Ovary (tissue), 9 donors: ENCODE results near the gene COL4A3. TPM values are rescaled to one million over a fixed set of nuclear protein-coding genes. Genes with fewer than 3 reads are reported as not detected.

Source experiments
- DNase-seq, 5 donors: peaks; one replicate each; pipeline ENCODE4 v3.0.0-alpha.2; 2019 to 2020
- H3K27ac ChIP-seq, 2 donors: fragments of 200-600 bp; one replicate each; pipeline versions ENCODE4 v1.5.1 to v1.8.0; 2019 to 2022
- H3K27me3 ChIP-seq: fragments of 200-600 bp; one replicate; pipeline ENCODE4 v1.8.0; 2022
- H3K36me3 ChIP-seq: fragments of 200-600 bp; sonication (generic); one replicate; pipeline ENCODE4 v1.5.1; 2019
- H3K4me1 ChIP-seq: one replicate; pipeline ENCODE4 v1.8.1; 2013; ENCODE audit warnings: mild to moderate bottlenecking, moderate library complexity; ENCODE audit not compliant: insufficient read depth
- H3K4me3 ChIP-seq: fragments of 200-600 bp; sonication (generic); one replicate; pipeline ENCODE4 v1.5.1; 2017
- H3K9me3 ChIP-seq, 2 donors: fragments of 200-600 bp in 1 of 2; sonication (generic) in 1 of 2; one replicate each; pipeline versions ENCODE4 v1.5.1 to v1.8.1; 2013 to 2019; ENCODE audit warnings: mild to moderate bottlenecking in 1 of 2, moderate library complexity in 1 of 2
- CTCF ChIP-seq, 3 donors: fragments of 450-650 bp in 2 of 3; fragments of 200-600 bp in 1 of 3; IDR thresholded peaks; one replicate each; pipeline versions ENCODE4 v1.5.1 to v1.8.0; 2016 to 2022; ENCODE audit warnings: antibody characterized with exemption in 3 of 3, mild to moderate bottlenecking in 1 of 3
- EP300 ChIP-seq: sonication (generic); formaldehyde crosslinking; IDR thresholded peaks from one replicate; pipeline ENCODE4 v1.6.1; 2017; ENCODE audit warnings: antibody characterized with exemption
- POLR2A ChIP-seq: fragments of 450-650 bp; IDR thresholded peaks from one replicate; pipeline ENCODE4 v1.6.1; 2017; ENCODE audit warnings: antibody characterized with exemption, mild to moderate bottlenecking, moderate library complexity
- WGBS, 3 donors: extraction: QIAGEN DNeasy Blood & Tissue Kit in 1 of 3; methylation state at CpG; one replicate each; pipeline versions ENCODE4 v1.1.5 to v1.1.7; 2013 to 2017; 5-methylcytosine and 5-hydroxymethylcytosine counted together
- intact Hi-C, 4 donors: fragments of 100-400 bp; cut with DNase I; formaldehyde crosslinking; loops; one replicate each; pipeline versions ENCODE4 v1.11.0 to v1.15.1; 2022 to 2023
- polyA plus RNA-seq, 2 donors: library from polyadenylated mRNA; stranded (reverse); fragments of 200-250 nt in 1 of 2; fragments of 350-450 nt in 1 of 2; fragmentation: Illumina TruSeq in 1 of 2; extraction: RNeasy Lipid Tissue Mini Kit (QIAGEN cat#74804) in 1 of 2; gene quantifications; one replicate each; pipeline ENCODE4 v1.2.3, GENCODE V29; 2013 to 2014
- total RNA-seq, 7 donors: library from RNA; depleted of rRNA in 2 of 7; stranded (reverse); fragments of >200 nt in 2 of 7; fragmentation: NEBNext Ultra II Directional in 3 of 7; extraction: Animal tissue kit (Norgen Biotek cat#: 25700) in 3 of 7; gene quantifications; one replicate each; pipeline versions ENCODE4 v1.1.0 to v1.2.4, GENCODE V29; 2016 to 2023
- donor health status: DM: no; HTN: no; CAD: no; lungs with moderate emphysema.
- donor health status: DM: no; HTN: no; CAD: no.
- donor health status: Bipolar disorder and iron deficiency.
- donor health status: DM: yes; HTN: yes; CAD: no.
- donor health status: DM: no; HTN: no; CAD: no.
- donor health status: DM: yes; HTN: yes; CAD: no.

COL4A3 gene
- total and polyA plus RNA-seq, 9 donors, result 0.47 to 14.1 (median 2.9) TPM

DNA sequence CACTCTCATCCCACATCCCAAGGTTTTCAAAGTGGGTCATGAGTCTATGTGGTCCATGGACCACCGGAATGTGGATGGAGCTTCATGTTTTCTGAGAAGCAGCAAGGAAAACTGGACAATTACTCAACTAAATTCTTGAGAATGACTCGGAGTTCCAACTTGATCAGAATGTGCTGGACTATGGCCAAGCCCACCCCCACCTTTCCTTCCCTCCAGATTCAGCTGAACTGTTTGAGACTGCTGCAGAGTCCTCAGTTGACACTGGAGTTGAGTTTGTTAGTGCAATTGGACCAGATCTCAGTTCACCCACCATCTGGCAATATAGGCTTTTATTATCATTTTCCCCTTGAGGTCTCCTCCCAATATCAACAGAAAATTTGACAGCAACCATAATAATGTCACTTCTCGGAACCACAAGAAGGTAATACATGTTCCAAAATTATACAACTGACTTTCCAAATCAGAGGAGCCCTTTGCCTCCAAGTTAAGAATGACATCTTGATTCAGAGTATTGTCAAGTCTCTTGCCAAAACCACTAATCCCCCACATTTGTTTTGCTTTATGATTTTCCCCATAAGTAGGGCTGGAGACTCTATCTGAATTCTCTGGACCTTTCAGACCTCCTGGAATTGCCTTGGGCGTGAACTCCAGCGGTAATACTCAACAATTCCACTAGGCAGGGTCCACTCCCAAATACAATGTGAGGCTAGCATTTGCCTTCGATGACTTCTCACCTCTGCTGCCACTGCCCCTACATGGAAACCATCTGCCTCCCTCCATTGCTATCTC, 9.2 kb upstream of the COL4A3 start:
- no peaks in the 10 kb centered on the region for H3K27me3 ChIP-seq
- 64 to 76% (median 75%) methylated on average over 6 of the region's 6 CpGs for WGBS, 3 donors
- no peaks in the 10 kb centered on the region for H3K36me3 ChIP-seq
- intact Hi-C loops, result no loop called here
- no peaks in the 10 kb centered on the region for H3K9me3 ChIP-seq
- H3K4me3 ChIP-seq, result no peak overlapping the region
- H3K27ac ChIP-seq, result no peak overlapping the region
- TF ChIP-seq POLR2A, result no peak
- TF ChIP-seq EP300, result no peak
- TF ChIP-seq CTCF (IDR thresholded peaks at IDR 0.05), result no peak
- no peak for DNase-seq
- H3K4me1 ChIP-seq, result no peaks in the 10 kb centered on the region

DNA sequence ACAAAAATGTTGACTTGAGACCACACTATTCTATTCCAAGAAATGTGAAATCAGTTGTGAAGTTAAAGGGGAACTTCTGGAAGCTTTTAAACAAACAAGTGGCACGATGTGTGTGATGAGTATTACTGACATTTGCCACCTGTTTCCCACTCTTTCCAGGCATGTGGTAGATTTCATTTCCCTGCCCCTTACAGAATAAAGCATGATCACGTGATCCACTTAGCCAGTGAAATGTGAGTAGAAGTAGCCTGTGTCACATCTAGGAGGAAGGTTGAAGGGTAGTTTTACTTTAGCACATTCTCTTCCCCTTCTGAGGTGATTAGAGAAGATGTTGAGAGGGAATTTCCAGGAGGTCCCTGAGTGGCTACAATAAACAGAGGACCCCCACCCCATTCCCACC, 4.3 kb upstream of the COL4A3 start:
- TF ChIP-seq EP300, result no peak
- no peak for TF ChIP-seq CTCF (IDR thresholded peaks at IDR 0.05)
- no peak for TF ChIP-seq POLR2A
- Histone ChIP-seq H3K4me1 (no peaks in the 10 kb centered on the region), H3K36me3 (no peaks in the 10 kb centered on the region), H3K27me3 (no peaks in the 10 kb centered on the region), H3K27ac (no peak overlapping the region), H3K9me3 (no peaks in the 10 kb centered on the region), H3K4me3 (no peak overlapping the region)
- no peak for DNase-seq
- intact Hi-C loops, result no loop called here
- 68 to 78% (median 74%) methylated on average over 2 of the region's 2 CpGs for WGBS, 3 donors

DNA sequence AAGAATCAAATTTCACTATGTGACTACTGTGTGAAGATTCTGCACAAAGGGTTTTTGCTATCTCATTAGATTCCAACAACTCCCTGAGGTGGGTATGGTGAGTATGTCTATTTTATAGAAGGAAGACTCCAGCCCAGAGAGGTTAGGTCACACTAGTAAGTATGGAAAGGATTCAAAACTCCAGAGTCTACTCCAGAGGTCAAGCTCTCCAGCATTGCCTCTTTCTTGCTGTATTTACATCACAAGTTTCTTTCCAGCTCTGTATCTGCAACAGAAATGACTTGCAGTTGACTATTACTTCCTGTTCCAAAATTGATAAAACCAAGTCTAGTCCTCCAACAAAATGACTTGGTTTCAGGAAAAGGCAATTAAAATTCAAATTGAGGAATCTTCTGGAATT, 2.5 kb upstream of the COL4A3 start:
- Histone ChIP-seq H3K9me3 (no peaks in the 10 kb centered on the region), H3K27ac (no peak overlapping the region), H3K36me3 (no peaks in the 10 kb centered on the region), H3K4me1 (no peaks in the 10 kb centered on the region), H3K27me3 (no peaks in the 10 kb centered on the region), H3K4me3 (no peak overlapping the region)
- DNase-seq, result no peak
- intact Hi-C loops, result no loop called here
- TF ChIP-seq POLR2A (no peak), CTCF (IDR thresholded peaks at IDR 0.05) (no peak), EP300 (no peak)

DNA sequence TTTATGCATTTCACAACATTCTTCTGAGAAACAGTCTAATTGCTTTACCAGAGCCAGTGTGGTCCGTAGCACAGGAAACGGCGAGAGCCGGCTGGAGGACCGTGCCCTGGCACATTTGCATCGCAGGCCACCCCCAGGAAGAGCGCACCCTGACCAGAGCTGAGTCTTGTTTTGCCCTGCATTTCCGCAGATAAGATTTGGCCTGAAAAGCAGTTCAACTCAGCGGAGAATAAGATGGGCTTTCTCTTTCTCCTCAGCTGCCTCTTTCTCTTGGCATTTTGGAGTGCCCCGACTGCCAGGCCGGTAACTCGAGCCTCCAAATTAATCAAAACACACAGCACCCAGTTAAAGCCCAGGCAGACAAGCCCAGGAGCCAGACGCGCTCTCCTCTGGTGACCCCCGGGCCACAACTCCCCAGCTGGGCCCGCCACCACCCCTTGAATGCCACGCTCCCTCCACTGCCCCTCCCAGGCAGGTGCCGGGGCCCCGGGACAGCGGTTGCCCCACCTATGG, 883 bp upstream of the COL4A3 start:
- H3K27ac ChIP-seq, result peak overlapping the region in 1 of 2 donors; percentile 3
- intact Hi-C loops, result no loop called here
- peak in 1 of 5 donors; percentile 38 for DNase-seq

More for the DNA sequence above, 883 bp upstream of the COL4A3 start:
- 1 to 4% (median 2%) methylated on average over 20 of the region's 20 CpGs for WGBS, 3 donors
- Histone ChIP-seq H3K4me1 (no peaks in the 10 kb centered on the region), H3K36me3 (no peaks in the 10 kb centered on the region), H3K4me3 (peak overlapping the region; percentile 47), H3K27me3 (no peaks in the 10 kb centered on the region), H3K9me3 (no peaks in the 10 kb centered on the region)
- no peak for TF ChIP-seq EP300
- TF ChIP-seq POLR2A, result no peak
- TF ChIP-seq CTCF (IDR thresholded peaks at IDR 0.05), result no peak
